H1 (cell line): Measurements from ENCODE around the gene NR2F2. TPM values are rescaled to one million over a fixed set of nuclear protein-coding genes. Genes with fewer than 3 reads are reported as not detected.

Experiments
- ATF2 ChIP-seq: IDR thresholded peaks from 2 replicates; pipeline ENCODE4 v1.6.1; 2012; ENCODE audit warnings: low read length, inconsistent platforms
- ATF3 ChIP-seq: IDR thresholded peaks from 2 replicates; pipeline ENCODE4 v1.6.1; 2011; ENCODE audit warnings: low read depth, mild to moderate bottlenecking, low read length; ENCODE audit not compliant: insufficient read depth
- BRCA1 ChIP-seq: IDR thresholded peaks from 2 replicates; pipeline ENCODE4 v1.6.1; 2012; ENCODE audit warnings: low read depth, low read length, improper control_type of control experiment
- CBX5 ChIP-seq: fragments of 300-800, 300-1000 bp; sonication (generic); IDR thresholded peaks from 2 replicates; pipeline ENCODE4 v1.7.1; 2016; ENCODE audit warnings: antibody characterized with exemption, low read length, low read depth
- CHD2 ChIP-seq: IDR thresholded peaks from 2 replicates; pipeline ENCODE4 v1.6.1; 2012; ENCODE audit warnings: low read length, improper control_type of control experiment
- E2F6 ChIP-seq: IDR thresholded peaks from 2 replicates; pipeline ENCODE4 v1.6.1; 2012; ENCODE audit warnings: inconsistent platforms
- PHF8 ChIP-seq: fragments of 200-600 bp; sonication (generic); conservative IDR thresholded peaks from 2 replicates; pipeline ENCODE4 v1.7.1; 2012; ENCODE audit warnings: low read depth, mild to moderate bottlenecking, inconsistent platforms, low read length, moderate library complexity
- RAD21 ChIP-seq, 2 experiments: IDR thresholded peaks in 1 of 2; conservative IDR thresholded peaks in 1 of 2; 2 replicates each; pipeline ENCODE4 v1.6.1; 2011; ENCODE audit warnings: low read depth in 2 of 2, low read length in 2 of 2, improper control_type of control experiment in 1 of 2, inconsistent platforms in 1 of 2, mild to moderate bottlenecking in 1 of 2, moderate library complexity in 1 of 2
- RBBP5 ChIP-seq: IDR thresholded peaks from 2 replicates; pipeline ENCODE4 v1.7.1; 2012; ENCODE audit warnings: low read depth, mild to moderate bottlenecking, inconsistent platforms, low read length, moderate library complexity, borderline replicate concordance
- SUZ12 ChIP-seq: fragments of 200-600 bp; sonication (generic); IDR thresholded peaks from 2 replicates; pipeline ENCODE4 v1.6.1; 2012; ENCODE audit warnings: mild to moderate bottlenecking, inconsistent platforms, low read length, moderate library complexity, mixed read lengths
- polyA plus RNA-seq, 7 experiments: library from polyadenylated mRNA; depleted of rRNA in 3 of 7; stranded (reverse) in 5 of 7; unstranded in 2 of 7; fragments of >200 nt in 5 of 7; fragments of 200-250 nt in 2 of 7; gene quantifications; 1 replicate in 5 of 7; 2 replicates in 1 of 7; 4 replicates in 1 of 7; pipeline versions ENCODE4 v1.2.1 to v1.2.3, GENCODE V29; 2011 to 2013; ENCODE audit warnings: missing spikeins in 2 of 7, mixed read lengths in 2 of 7
- total RNA-seq: library from RNA; stranded (reverse); fragmentation: NEBNext Ultra II Directional; extraction: Animal tissue kit (Norgen Biotek cat#: 25700); gene quantifications from 2 replicates; pipeline ENCODE4 v1.2.1, GENCODE V29; 2021

NR2F2 gene
- total and polyA plus RNA-seq, 2 of the 8 experiments (the other 6 are each of a cell fraction or from before 2014, with no cell fraction given): 0.03 TPM; not detected in 1

- TF ChIP-seq ATF2: no peak
- no peak for TF ChIP-seq CBX5
- TF ChIP-seq SUZ12: no peak; the same call in 1 of the 2 replicates
- TF ChIP-seq CHD2: no peak
- TF ChIP-seq BRCA1: no peak
- no peak for TF ChIP-seq ATF3
- TF ChIP-seq RAD21 (IDR thresholded peaks at IDR 0.05 in 1 of 2, conservative IDR thresholded peaks at IDR 0.05 in 1 of 2; ENCODE audit: low read depth in 2 of 2, low read length in 2 of 2): no peak
- no peak for TF ChIP-seq PHF8
- no peak for TF ChIP-seq RBBP5
- TF ChIP-seq E2F6: no peak
Observed at GRCh38 chr15:96330450-96331143, at the start of gene NR2F2 (continued).
